HuH-7 (cell line): ENCODE measurements around the gene C9orf85.
"Not testable (repeated sequence)": the region's sequence is repeated elsewhere in the genome, so short reads cannot be mapped to it uniquely, and the experiment has no call there.

Experiments used
- DNase-seq: peaks from one replicate; pipeline ENCODE4 v3.0.0; 2011; ENCODE audit warnings: low spot score

Gene C9orf85

GRCh38 chr9:71911061-71911907 is at the start of gene C9orf85, which contains the start of gene ABHD17B:
C9orf85 (plus strand) TSS chr9:71911639; CDS start chr9:71911735, 96 bp downstream.
ABHD17B (minus strand) TSS chr9:71911193; CDS start chr9:71875080, 36,113 bp downstream.
- DNase-seq = peak; percentile 94

DNA sequence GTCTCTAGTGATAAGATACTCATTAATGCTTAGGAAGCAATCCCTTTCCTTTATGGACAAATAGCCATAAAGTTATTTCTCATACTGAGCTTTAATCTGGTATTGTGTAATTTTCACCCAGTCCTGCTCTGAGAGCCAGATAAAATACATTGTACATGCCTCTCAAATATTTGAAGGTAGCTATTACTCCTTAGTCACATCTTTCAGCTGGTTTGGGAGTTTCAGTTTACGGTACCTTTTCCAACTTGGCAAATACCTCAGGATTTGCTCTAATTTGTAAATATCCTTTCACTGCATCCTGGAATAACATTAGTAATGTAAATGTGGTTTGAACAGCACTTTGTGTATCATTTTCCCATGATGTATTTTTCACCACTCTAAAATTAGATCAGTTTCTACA is 47.8 kb upstream of the C9orf85 start:
- no peak for DNase-seq

- DNase-seq = no peak
Measured at GRCh38 chr9:71875345-71875744, 36.1 kb upstream of the C9orf85 start.

DNA sequence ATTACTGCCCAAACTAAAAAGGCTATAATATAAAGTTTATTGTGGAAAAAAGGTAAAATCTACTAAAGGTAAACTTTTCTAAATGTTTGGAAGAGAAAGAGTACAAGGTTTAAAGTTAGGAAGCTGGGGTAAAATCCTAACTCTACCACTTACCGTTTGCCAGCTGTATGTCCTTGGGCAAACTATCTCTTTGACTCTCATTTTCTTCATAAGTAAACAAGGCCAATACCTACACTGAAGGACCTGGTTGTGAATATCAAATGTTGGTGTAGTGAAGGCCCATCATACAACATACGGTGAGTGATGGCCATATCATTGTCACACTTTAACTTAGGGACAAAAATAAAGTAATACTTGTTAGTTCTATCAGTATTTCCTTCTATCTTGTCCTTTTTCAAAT is 35.3 kb upstream of the C9orf85 start:
- no peak for DNase-seq

DNA sequence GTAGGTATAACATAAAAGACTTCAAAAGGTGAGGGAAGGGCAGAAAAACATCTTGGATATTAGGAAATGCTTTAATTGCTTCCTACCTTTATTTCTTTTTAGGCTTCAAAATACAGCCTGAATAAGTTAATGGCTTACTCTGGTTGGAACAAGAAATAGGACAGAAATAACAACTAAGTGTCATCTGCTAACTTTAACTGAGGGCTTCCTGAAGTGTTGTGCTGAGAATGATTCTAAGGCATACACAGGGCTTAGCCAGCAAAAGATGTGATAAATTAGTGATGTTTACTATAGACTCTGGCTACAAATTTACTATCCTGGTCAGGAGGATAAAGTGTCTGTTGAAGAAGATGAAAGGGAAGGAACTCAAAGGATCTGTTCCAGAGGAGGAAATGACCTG is 34.6 kb upstream of the C9orf85 start:
- no peak for DNase-seq

GRCh38 chr9:71878327-71879274 is 32.8 kb upstream of the C9orf85 start:
- no peak for DNase-seq

DNA sequence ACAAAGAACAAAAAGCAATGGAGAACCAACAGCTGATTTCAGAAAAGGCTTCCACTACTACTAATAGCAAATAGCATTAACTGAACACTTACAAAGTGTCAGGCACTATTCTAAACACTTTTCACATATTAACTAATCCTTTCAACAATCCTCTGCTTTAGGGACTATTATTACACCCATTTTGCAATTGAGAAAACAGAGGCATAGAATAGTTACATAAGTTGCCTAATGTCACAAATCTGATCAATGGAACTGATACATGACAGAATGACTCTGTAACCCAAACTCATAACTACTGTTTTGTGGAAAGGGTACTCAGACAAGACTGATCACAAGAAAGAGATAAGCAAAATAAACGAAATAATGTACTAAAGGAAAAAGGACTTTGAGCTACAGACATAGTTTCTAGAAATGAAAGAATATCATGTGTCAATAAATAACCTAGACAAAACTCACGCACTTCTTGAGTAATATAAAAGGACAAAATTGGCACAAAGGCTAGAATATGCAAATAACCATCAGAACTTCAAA is 31.7 kb upstream of the C9orf85 start:
- no peak for DNase-seq

DNA sequence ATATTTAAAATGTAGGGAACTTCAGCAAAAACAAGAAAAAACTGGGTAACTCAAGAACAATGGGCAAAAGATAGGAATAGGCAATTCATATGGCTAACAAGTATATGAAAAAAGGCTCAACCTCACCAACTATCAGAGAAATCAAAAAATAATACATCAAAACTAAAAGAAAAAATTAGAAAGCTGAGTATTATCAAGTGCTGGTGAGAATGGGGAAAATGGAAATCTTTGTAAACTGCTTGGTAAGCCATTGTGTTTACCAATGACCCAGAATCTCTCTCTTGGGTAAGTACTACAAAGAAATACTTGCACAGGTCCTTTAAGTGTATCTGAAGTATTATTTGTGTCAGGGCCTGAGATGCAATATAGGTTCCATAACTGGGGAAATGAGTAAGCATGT is 27.4 kb upstream of the C9orf85 start:
- DNase-seq = no peak

- no peak for DNase-seq
Measured at GRCh38 chr9:71885467-71885866, 26.0 kb upstream of the C9orf85 start.

DNA sequence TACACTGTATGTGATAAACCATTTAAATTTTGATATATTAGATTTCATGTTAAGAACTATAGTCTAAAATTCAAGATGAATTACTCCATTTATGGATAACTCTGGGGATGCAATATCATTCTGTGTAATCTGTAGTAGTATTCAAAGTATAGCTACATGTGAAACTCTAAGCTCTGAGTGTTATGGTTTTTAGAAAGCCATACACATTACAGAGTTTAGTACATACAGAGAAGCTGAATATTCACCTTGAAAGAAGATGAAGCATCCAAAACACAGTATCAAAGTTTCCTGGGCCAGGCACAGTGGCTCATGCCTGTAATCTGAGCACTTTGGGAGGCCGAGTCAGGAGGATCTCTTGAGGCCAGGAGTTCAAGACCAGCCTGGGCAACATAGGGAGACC is 25.4 kb upstream of the C9orf85 start:
- no peak for DNase-seq

DNA sequence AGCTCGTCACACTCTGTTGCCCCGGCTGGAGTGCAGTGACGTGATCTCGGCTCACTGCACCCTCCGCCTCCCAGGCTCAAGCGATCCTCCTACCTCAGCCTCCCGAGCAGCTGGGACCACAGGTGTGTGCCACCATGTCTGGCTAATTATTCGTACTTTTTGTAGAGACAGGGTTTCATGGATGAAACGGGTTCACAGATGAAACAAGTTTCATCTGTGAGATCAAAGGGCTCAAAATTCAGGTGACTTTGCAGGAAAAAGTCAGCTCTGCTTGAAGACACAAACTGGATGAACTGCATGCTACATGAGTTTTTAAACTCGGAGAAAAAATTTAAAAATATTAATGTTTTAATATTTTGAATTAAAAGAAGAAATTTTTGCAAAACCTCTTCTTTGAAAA is 24.9 kb upstream of the C9orf85 start:
- no peak for DNase-seq

DNA sequence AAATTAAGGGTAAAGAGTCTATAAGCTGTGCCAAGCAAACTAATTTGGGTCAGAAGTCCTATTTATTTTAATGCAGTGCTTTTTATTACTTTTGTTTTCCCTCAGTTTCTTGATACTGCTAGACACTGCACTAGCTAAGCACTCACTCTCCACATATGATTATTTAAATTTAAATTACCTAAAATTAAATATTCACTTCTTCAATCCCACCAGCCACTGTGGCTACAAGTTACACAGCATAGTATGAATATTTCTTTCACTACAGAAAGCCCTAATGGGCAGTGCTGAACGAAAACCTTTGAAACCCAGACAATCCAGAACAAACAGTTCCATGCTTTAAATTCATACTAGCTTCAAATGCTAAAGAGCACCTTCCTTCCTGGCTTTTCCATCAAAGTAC is 24.1 kb upstream of the C9orf85 start:
- no peak for DNase-seq

DNA sequence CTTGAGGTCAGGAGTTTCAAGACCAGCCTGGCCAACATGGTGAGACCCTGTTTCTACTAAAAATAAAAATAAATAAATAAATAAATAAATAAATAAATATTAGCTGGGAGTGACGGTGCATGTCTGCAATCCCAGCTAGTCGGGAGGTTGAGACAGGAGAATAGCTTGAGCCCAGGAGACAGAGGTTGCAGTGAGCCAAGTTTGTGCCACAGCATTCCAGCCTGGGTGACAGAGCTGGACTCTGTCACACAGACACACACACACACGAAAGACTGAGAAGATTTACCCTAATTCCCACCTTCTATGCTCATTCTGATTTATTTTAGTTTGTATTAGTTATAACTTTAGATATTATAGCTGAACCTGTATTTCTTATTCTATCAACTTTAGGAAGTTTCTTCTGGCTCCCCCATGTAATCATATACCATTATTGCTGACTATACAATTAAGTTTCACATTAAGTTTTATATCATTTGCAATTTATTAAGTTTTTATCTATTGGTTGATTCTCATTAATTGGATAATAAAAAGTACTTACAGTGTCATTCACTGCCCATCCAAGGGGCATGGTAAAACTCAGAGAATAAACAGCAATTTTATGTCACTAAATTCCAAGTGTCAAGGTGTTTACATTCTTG is 21.3 kb upstream of the C9orf85 start:
- DNase-seq = no peak

DNA sequence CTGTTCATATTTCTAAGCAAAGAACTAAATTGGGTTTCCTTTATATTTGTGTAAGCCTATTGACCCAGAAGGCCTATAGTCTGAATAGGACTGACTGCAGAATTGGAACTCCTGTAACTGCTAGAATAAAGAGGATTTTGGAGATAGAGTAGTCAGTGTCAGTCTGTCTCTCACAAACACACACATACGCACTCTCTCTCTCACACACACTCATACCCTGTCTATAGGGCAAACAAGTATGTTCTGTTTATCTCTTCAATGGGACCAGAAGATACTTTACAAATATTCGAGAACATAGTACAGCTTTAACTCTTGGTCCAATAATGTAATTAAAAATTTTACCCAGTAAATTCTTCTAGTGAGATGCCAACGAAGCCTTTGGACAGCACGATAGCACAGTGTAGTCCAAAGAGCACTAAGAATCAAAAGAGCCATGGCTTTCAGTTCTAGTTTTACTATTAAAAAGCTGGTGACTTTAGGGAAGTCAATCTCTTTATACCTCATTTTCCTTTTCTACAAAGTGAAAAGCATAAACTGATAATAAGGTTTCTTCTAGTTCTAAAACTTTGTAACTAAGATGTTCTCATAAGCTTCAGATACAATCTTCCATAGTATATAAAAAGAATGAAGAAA is 19.8 kb upstream of the C9orf85 start:
- DNase-seq = no peak

DNA sequence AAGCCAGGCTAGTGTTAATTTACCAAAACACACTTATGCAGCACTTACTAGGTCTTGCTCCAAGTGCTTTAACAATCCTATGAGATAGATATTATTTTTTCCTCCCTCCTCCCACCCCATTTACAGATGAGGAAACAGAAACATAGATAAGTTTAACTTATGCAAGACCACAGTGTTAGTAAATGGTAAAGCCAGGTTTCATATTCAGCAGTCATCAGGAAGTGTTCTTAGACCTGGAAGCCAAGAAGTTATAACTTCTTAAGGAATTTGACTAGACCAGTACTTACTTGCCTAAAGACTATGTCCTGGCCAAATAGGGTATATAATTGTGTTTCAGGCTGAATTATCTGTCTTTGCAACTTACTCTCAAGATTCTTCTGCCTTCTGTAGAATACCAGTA is 16.3 kb upstream of the C9orf85 start:
- DNase-seq = no peak

DNA sequence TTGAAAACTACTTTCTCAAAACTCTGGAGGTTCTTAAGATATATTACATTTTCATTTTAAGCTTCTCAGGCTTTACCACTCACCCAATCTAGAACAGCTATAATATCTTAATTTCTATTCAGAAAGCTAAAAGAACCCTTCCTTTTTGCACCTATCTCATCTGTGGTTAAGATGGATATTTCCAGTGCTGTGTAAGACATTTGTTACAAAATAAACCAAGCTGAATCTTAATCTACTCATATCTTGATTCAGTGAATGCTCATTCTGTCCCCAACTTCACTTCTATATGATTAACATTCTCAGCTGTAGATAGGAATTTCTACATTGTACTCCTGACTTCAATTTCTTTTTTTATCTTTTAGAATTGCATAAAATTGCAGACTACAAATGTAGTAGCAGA is 15.5 kb upstream of the C9orf85 start:
- no peak for DNase-seq

- DNase-seq = no peak
Measured at GRCh38 chr9:71896761-71897160, 14.7 kb upstream of the C9orf85 start.

- DNase-seq = no peak
Measured at GRCh38 chr9:71897577-71897976, 13.9 kb upstream of the C9orf85 start.

DNA sequence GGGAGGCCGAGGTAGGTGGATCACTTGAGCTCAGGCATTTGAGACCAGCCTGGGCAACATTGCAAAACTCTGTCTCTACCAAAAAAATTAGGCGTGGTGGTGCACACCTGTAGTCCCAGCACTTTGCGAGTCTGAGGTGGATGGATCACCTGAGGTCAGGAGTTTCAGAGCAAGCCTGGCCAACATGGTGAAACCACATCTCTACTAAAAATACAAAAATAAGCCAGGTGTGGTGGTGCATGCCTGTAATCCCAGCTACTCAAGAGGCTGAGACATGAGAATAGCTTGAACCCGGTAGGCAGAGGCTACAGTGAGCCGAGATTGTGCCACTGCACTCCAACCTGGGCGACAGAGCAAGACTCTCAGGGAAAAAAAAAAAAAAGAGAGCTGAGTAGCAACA is 12.7 kb upstream of the C9orf85 start:
- not testable (repeated sequence) for DNase-seq

- DNase-seq = no peak
Measured at GRCh38 chr9:71901695-71902597, 9.5 kb upstream of the C9orf85 start.

DNA sequence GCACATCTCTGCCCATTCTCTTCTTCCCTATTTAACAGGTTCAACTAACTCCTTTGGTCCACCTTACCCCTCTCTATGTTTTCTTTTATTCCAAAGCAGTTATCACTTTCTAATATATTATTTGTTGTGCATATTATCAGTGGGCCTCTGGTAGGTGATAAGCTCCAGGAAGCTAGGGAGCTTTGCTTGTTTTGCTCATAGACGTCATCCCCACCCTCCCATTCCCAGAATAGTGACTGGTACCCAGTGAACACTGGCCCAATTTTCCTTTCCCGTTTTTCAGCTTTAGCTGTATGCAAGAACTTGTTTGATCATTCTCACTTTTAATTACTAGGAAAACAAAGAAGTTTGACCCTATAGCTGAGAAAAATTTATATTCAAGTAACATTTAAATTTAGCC is 7.4 kb upstream of the C9orf85 start:
- DNase-seq = no peak
